Naive thymus-derived CD8-positive, alpha-beta T cell (primary cell): Measurements from ENCODE around the gene ZFP62. TPM values are rescaled to one million over a fixed set of nuclear protein-coding genes. Genes with fewer than 3 reads are reported as not detected.

Experiments used
- ATAC-seq, 2 donors: fragments of 150-1000 bp; cut with Tn5 transposase in 1 of 2; sonication (Bioruptor Pico), chemical (Tn5 transposase) in 1 of 2; 1 replicate in 1 of 2; 2 replicates in 1 of 2; pipeline ENCODE4 v1.10.0; 2021; ENCODE audit warnings: mild to moderate bottlenecking in 2 of 2, moderate library complexity in 2 of 2
- POLR2A ChIA-PET: fragments of 350-600 bp; sonication (Branson Sonifier 250); formaldehyde crosslinking; loops from one replicate; lab custom pipeline; 2021; ENCODE audit warnings: antibody characterized with exemption; lab: Charles Lee
- DNase-seq, 10 donors: peaks; one replicate each; pipeline versions ENCODE4 v3.0.0 to v3.0.0-alpha.2; 2020 to 2022
- H3K27ac Mint-ChIP-seq, 10 donors: one replicate each; pipeline ENCODE4 v1.8.0; 2020 to 2022; ENCODE audit warnings: mild to moderate bottlenecking in 10 of 10, mixed read lengths in 10 of 10, moderate library complexity in 4 of 10, inconsistent platforms in 1 of 10
- H3K27me3 Mint-ChIP-seq, 5 donors: one replicate each; pipeline ENCODE4 v1.8.0; 2021 to 2022; ENCODE audit warnings: mixed read lengths in 5 of 5
- H3K36me3 Mint-ChIP-seq, 3 donors: one replicate each; pipeline ENCODE4 v1.8.0; 2020 to 2022; ENCODE audit warnings: mixed read lengths in 3 of 3, mild to moderate bottlenecking in 2 of 3, inconsistent platforms in 1 of 3
- H3K4me1 Mint-ChIP-seq, 4 donors: one replicate each; pipeline ENCODE4 v1.8.0; 2021 to 2022; ENCODE audit warnings: mixed read lengths in 4 of 4
- H3K4me3 Mint-ChIP-seq, 10 donors: one replicate each; pipeline ENCODE4 v1.8.0; 2020 to 2022; ENCODE audit warnings: mild to moderate bottlenecking in 10 of 10, mixed read lengths in 10 of 10, moderate library complexity in 6 of 10, inconsistent platforms in 1 of 10
- H3K9me3 Mint-ChIP-seq, 9 donors: one replicate each; pipeline ENCODE4 v1.8.0; 2020 to 2022; ENCODE audit warnings: mixed read lengths in 9 of 9, mild to moderate bottlenecking in 3 of 9, inconsistent platforms in 1 of 9, moderate library complexity in 1 of 9
- polyA plus RNA-seq, 3 donors: library from polyadenylated mRNA; unstranded; fragments of 300-500 nt; fragmentation: Illumina TruSeq; gene quantifications; one replicate each; pipeline ENCODE4 v1.2.3, GENCODE V29; 2021
- total RNA-seq, 8 experiments: library from RNA in 2 of 8; stranded (reverse) in 2 of 8; gene quantifications; one replicate each; pipeline ENCODE4 v1.2.3 and lab custom pipeline; 2021 to 2026

Gene ZFP62
- total and polyA plus RNA-seq, 5 experiments from 2014 or later: 20.0 to 74.4 (median 26.0) TPM

- peaks cover 30 to 73% (median 45%) of the 10 kb centered on the region in 4 donors for H3K4me1 Mint-ChIP-seq
- H3K27me3 Mint-ChIP-seq: no peaks in the 10 kb centered on the region
- peak overlapping the region; percentile 30 to 88 (median 76) for H3K4me3 Mint-ChIP-seq
- DNase-seq (peak in 4 of 10 donors; percentile 20 to 41 (median 26)), ATAC-seq (peak; percentile 76 to 89)
- no peaks in the 10 kb centered on the region for H3K36me3 Mint-ChIP-seq
- H3K27ac Mint-ChIP-seq: peak overlapping the region; percentile 71 to 93 (median 86)
- POLR2A ChIA-PET: interaction anchor here (1.0 to 21.8 kb wide), 8 partner anchors 9 to 43 kb away, joined by 3 to 642 read pairs (median 7); partner anchors contain the start of gene MGAT1
- no peaks in the 10 kb centered on the region for H3K9me3 Mint-ChIP-seq
Measured at GRCh38 chr5:180816608-180817534, 44.2 kb downstream of the ZFP62 start.

GRCh38 chr5:180815293-180815917 is 45.7 kb downstream of the ZFP62 start:
- ATAC-seq (no peak), DNase-seq (no peak)
- Mint-ChIP-seq H3K4me1 (peaks cover 35 to 72% (median 53%) of the 10 kb centered on the region in 4 donors), H3K9me3 (no peaks in the 10 kb centered on the region), H3K36me3 (no peaks in the 10 kb centered on the region), H3K27ac (peak overlapping the region in 7 of 10 donors; percentile 8 to 84 (median 78)), H3K27me3 (no peaks in the 10 kb centered on the region), H3K4me3 (peak overlapping the region in 2 of 10 donors; percentile 48 to 66)
- POLR2A ChIA-PET: interaction anchor here (0.7 to 21.8 kb wide), 6 partner anchors 10 to 43 kb away, joined by 3 to 642 read pairs (median 4); partner anchors contain the start of gene MGAT1

- Mint-ChIP-seq H3K4me1 (peaks cover 38 to 82% (median 63%) of the 10 kb centered on the region in 4 donors), H3K27me3 (no peaks in the 10 kb centered on the region), H3K27ac (peak overlapping the region; percentile 37 to 98 (median 82)), H3K4me3 (peak overlapping the region in 3 of 10 donors; percentile 7 to 74 (median 42)), H3K9me3 (no peaks in the 10 kb centered on the region), H3K36me3 (no peaks in the 10 kb centered on the region)
- no peak for DNase-seq
- no peak for ATAC-seq
- POLR2A ChIA-PET: interaction anchor here (0.6 to 21.8 kb wide), 6 partner anchors 10 to 346 kb away, joined by 3 to 642 read pairs (median 32); partner anchors contain the start of genes MGAT1 and ZFP62
Measured at GRCh38 chr5:180813420-180813819, 47.7 kb downstream of the ZFP62 start.

- POLR2A ChIA-PET: interaction anchor here (1.2 to 21.8 kb wide), 5 partner anchors 9 to 376 kb away, joined by 3 to 642 read pairs (median 57); partner anchors contain the start of genes MGAT1 and ZFP62
- no peak for ATAC-seq
Measured at GRCh38 chr5:180811623-180812124, 49.4 kb downstream of the ZFP62 start.

GRCh38 chr5:180810959-180811622 is 50.0 kb downstream of the ZFP62 start:
- peaks cover 45 to 84% (median 72%) of the 10 kb centered on the region in 4 donors for H3K4me1 Mint-ChIP-seq
- no peaks in the 10 kb centered on the region for H3K27me3 Mint-ChIP-seq
- H3K36me3 Mint-ChIP-seq: no peaks in the 10 kb centered on the region
- DNase-seq (no peak), ATAC-seq (no peak)
- H3K9me3 Mint-ChIP-seq: no peaks in the 10 kb centered on the region
- H3K4me3 Mint-ChIP-seq: peak overlapping the region; percentile 83 to 96 (median 88)
- H3K27ac Mint-ChIP-seq: peak overlapping the region; percentile 93 to 100 (median 96)
- POLR2A ChIA-PET: interaction anchor here (0.7 to 21.8 kb wide), 24 partner anchors 8 to 1188 kb away, joined by 3 to 642 read pairs (median 4); partner anchors contain the start of genes CNOT6, HNRNPH1, MAML1 and MGAT1

More at GRCh38 chr5:180811623-180812124, 49.4 kb downstream of the ZFP62 start:
- H3K27me3 Mint-ChIP-seq: no peaks in the 10 kb centered on the region
- H3K4me3 Mint-ChIP-seq: peak overlapping the region; percentile 84 to 96 (median 88)
- peak overlapping the region; percentile 93 to 100 (median 96) for H3K27ac Mint-ChIP-seq
- no peak for DNase-seq
- H3K4me1 Mint-ChIP-seq: peaks cover 45 to 82% (median 70%) of the 10 kb centered on the region in 4 donors
- H3K36me3 Mint-ChIP-seq: no peaks in the 10 kb centered on the region
- H3K9me3 Mint-ChIP-seq: no peaks in the 10 kb centered on the region

GRCh38 chr5:180810210-180810958 is 50.7 kb downstream of the ZFP62 start:
- H3K9me3 Mint-ChIP-seq: no peaks in the 10 kb centered on the region
- DNase-seq: peak; percentile 88 to 100 (median 96)
- H3K27me3 Mint-ChIP-seq: no peaks in the 10 kb centered on the region
- H3K27ac Mint-ChIP-seq: peak overlapping the region; percentile 93 to 100 (median 100)
- no peaks in the 10 kb centered on the region for H3K36me3 Mint-ChIP-seq
- ATAC-seq: peak; percentile 72 to 74
- H3K4me1 Mint-ChIP-seq: peaks cover 47 to 84% (median 75%) of the 10 kb centered on the region in 4 donors
- peak overlapping the region; percentile 83 to 99 (median 92) for H3K4me3 Mint-ChIP-seq
- POLR2A ChIA-PET: interaction anchor here (0.7 to 21.8 kb wide), 27 partner anchors 7 to 1187 kb away, joined by 3 to 642 read pairs (median 4); partner anchors contain the start of genes CNOT6, HNRNPH1, MAML1 and MGAT1

GRCh38 chr5:180809403-180810209 is 51.5 kb downstream of the ZFP62 start:
- no peaks in the 10 kb centered on the region for H3K36me3 Mint-ChIP-seq
- DNase-seq (peak in 9 of 10 donors; percentile 76 to 98 (median 90)), ATAC-seq (peak; percentile 64 to 75)
- peaks cover 54 to 86% (median 77%) of the 10 kb centered on the region in 4 donors for H3K4me1 Mint-ChIP-seq
- peak overlapping the region; percentile 83 to 99 (median 92) for H3K4me3 Mint-ChIP-seq
- H3K27ac Mint-ChIP-seq: peak overlapping the region; percentile 93 to 100 (median 100)
- H3K9me3 Mint-ChIP-seq: no peaks in the 10 kb centered on the region
- POLR2A ChIA-PET: interaction anchor here (0.7 to 21.8 kb wide), 22 partner anchors 6 to 451 kb away, joined by 3 to 642 read pairs (median 6); partner anchors contain the start of genes CNOT6, MGAT1, TRIM41 and TRIM52
- no peaks in the 10 kb centered on the region for H3K27me3 Mint-ChIP-seq

- ATAC-seq: no peak
- POLR2A ChIA-PET: interaction anchor here (0.7 to 21.8 kb wide), 10 partner anchors 9 to 452 kb away, joined by 3 to 642 read pairs (median 10); partner anchors contain the start of genes CNOT6, TRIM52 and ZFP62
- H3K4me3 Mint-ChIP-seq: peak overlapping the region; percentile 83 to 99 (median 92)
- peak overlapping the region; percentile 93 to 100 (median 99) for H3K27ac Mint-ChIP-seq
- H3K27me3 Mint-ChIP-seq: no peaks in the 10 kb centered on the region
- DNase-seq: no peak
- H3K9me3 Mint-ChIP-seq: no peaks in the 10 kb centered on the region
- H3K36me3 Mint-ChIP-seq: no peaks in the 10 kb centered on the region
- peaks cover 52 to 86% (median 78%) of the 10 kb centered on the region in 4 donors for H3K4me1 Mint-ChIP-seq
Measured at GRCh38 chr5:180808461-180809000, 52.5 kb downstream of the ZFP62 start.

GRCh38 chr5:180807654-180808414 is 53.2 kb downstream of the ZFP62 start:
- POLR2A ChIA-PET: interaction anchor here (1.0 to 21.8 kb wide), 8 partner anchors 9 to 453 kb away, joined by 4 to 642 read pairs (median 7); partner anchors contain the start of genes TRIM52 and ZFP62
- no peaks in the 10 kb centered on the region for H3K36me3 Mint-ChIP-seq
- H3K27me3 Mint-ChIP-seq: no peaks in the 10 kb centered on the region
- peak overlapping the region; percentile 93 to 100 (median 99) for H3K27ac Mint-ChIP-seq
- H3K4me1 Mint-ChIP-seq: peaks cover 45 to 82% (median 72%) of the 10 kb centered on the region in 4 donors
- no peak for ATAC-seq
- H3K4me3 Mint-ChIP-seq: peak overlapping the region; percentile 83 to 99 (median 92)
- no peak for DNase-seq
- H3K9me3 Mint-ChIP-seq: no peaks in the 10 kb centered on the region
